Aorta (tissue), 5 donors: ENCODE measurements around the gene POMP. TPM values are rescaled to one million over a fixed set of nuclear protein-coding genes. Genes with fewer than 3 reads are reported as not detected.

ENCODE experiments used
- ATAC-seq: fragments of 200-7000 bp; cut with Tn5 transposase; one replicate; pipeline ENCODE4 v1.9.1; 2022; ENCODE audit warnings: moderate library complexity; ENCODE audit not compliant: low FRiP score
- DNase-seq, 2 donors: peaks; one replicate each; pipeline ENCODE4 v3.0.0-alpha.2; 2020
- H3K27ac ChIP-seq, 2 donors: one replicate each; pipeline ENCODE4 v1.5.1; 2013; ENCODE audit warnings: low read length in 2 of 2, mild to moderate bottlenecking in 2 of 2, moderate library complexity in 2 of 2, control low read depth in 1 of 2, inconsistent platforms in 1 of 2, low read depth in 1 of 2
- H3K27me3 ChIP-seq, 2 donors: one replicate each; pipeline ENCODE4 v1.6.1; 2013; ENCODE audit warnings: control low read depth in 1 of 2, low read length in 1 of 2, mild to moderate bottlenecking in 1 of 2, moderate library complexity in 1 of 2; ENCODE audit not compliant: insufficient read depth in 2 of 2, control insufficient read depth in 1 of 2
- H3K36me3 ChIP-seq, 2 donors: one replicate each; pipeline ENCODE4 v1.6.1; 2013; ENCODE audit warnings: control low read depth in 1 of 2, low read length in 1 of 2, mild to moderate bottlenecking in 1 of 2; ENCODE audit not compliant: insufficient read depth in 2 of 2, control insufficient read depth in 1 of 2
- H3K4me1 ChIP-seq, 2 donors: one replicate each; pipeline ENCODE4 v1.6.1; 2013; ENCODE audit warnings: low read length in 2 of 2, control low read depth in 1 of 2, mild to moderate bottlenecking in 1 of 2, moderate library complexity in 1 of 2; ENCODE audit not compliant: insufficient read depth in 2 of 2, control insufficient read depth in 1 of 2
- H3K4me3 ChIP-seq, 2 donors: one replicate each; pipeline ENCODE4 v1.5.1; 2013; ENCODE audit warnings: low read length in 2 of 2, control low read depth in 1 of 2, mild to moderate bottlenecking in 1 of 2
- H3K9me3 ChIP-seq: one replicate; pipeline ENCODE4 v1.6.1; 2013; ENCODE audit warnings: mild to moderate bottlenecking, low read length; ENCODE audit not compliant: control insufficient read depth
- WGBS, 2 donors: extraction: QIAGEN DNeasy Blood & Tissue Kit; methylation state at CpG; one replicate each; pipeline ENCODE4 v1.1.7; 2013; 5-methylcytosine and 5-hydroxymethylcytosine counted together
- intact Hi-C, 2 donors: fragments of 100-400 bp; cut with DNase I; formaldehyde crosslinking; loops; one replicate each; pipeline versions ENCODE4 v1.14.2 to v1.15.0; 2022
- polyA plus RNA-seq, 2 donors: library from polyadenylated mRNA; stranded (reverse); fragments of 200-250 nt; gene quantifications; one replicate each; pipeline ENCODE4 v1.2.3, GENCODE V29; 2013
- total RNA-seq, 2 donors: library from RNA; stranded (reverse); fragmentation: NEBNext Ultra II Directional; extraction: Animal tissue kit (Norgen Biotek cat#: 25700); gene quantifications; one replicate each; pipeline ENCODE4 v1.2.1, GENCODE V29; 2021
- donor health status: healthy with polysubstance abuse.
- donor health status: Bipolar disorder and iron deficiency.
- donor health status: DM: no; HTN: no; CAD: no.
- donor health status: DM: no; HTN: no; CAD: no.
- donor health status: DM: yes; HTN: yes; CAD: no.

The POMP gene
- total and polyA plus RNA-seq, 4 donors, result 46.7 to 110 (median 64.4) TPM

DNA sequence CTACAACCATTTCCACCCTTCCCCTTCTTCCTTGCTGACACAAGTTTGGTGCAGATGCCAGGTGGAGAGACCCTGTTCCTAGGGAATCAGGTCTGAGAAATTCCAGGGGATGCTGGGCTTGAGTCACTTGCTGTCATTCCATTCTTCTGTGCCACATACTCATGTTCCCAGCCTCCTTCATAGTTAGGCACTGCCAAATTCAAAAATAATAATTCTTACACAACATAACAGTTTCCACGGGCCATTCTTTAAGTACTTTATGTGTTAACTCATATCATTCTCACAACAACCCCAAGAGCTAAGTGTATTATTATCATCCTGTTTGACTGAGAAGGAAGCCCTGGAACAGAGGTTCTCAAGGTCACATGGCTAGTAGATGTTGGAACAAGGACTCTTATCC is 27.1 kb upstream of the POMP start:
- H3K27ac ChIP-seq, result no peak overlapping the region
- H3K9me3 ChIP-seq, result no peaks in the 10 kb centered on the region
- intact Hi-C loops, result no loop called here
- 3 to 23% methylated on average over 1 of the region's 1 CpG for WGBS, 2 donors
- H3K27me3 ChIP-seq, result no peaks in the 10 kb centered on the region
- no peak for DNase-seq
- H3K36me3 ChIP-seq, result no peaks in the 10 kb centered on the region
- H3K4me3 ChIP-seq, result no peak overlapping the region
- no peaks in the 10 kb centered on the region for H3K4me1 ChIP-seq
- ATAC-seq, result no peak

DNA sequence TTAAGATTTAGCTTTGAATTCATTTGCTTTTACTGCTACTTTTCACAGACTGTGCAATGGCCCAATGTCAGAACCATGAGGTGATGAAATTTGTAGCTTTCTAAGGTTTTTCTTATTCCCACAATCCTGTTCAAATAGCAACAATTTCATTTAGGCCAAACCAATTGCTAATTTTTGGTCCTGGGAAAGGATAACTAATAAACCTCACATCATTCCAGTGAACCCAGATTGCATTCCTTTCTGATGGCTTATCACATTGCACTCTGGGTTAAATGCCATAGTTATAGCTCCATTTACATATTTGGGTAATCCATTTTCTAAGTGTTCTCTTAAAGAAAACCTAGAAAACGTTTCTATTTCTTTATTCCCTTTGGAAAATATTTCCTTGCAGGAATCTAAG is 22.9 kb upstream of the POMP start:
- no peaks in the 10 kb centered on the region for H3K36me3 ChIP-seq
- no peaks in the 10 kb centered on the region for H3K27me3 ChIP-seq
- no peak for DNase-seq
- H3K4me3 ChIP-seq, result no peak overlapping the region
- WGBS, 2 donors, result 12 to 14% methylated on average over 1 of the region's 1 CpG
- ATAC-seq, result no peak
- no peak overlapping the region for H3K27ac ChIP-seq
- intact Hi-C loops, result loop anchor here in 1 of 2 donors (2.0 kb wide), 1 partner anchor 311 kb away; no protein-coding TSS in a partner anchor
- H3K9me3 ChIP-seq, result no peaks in the 10 kb centered on the region
- H3K4me1 ChIP-seq, result no peaks in the 10 kb centered on the region

DNA sequence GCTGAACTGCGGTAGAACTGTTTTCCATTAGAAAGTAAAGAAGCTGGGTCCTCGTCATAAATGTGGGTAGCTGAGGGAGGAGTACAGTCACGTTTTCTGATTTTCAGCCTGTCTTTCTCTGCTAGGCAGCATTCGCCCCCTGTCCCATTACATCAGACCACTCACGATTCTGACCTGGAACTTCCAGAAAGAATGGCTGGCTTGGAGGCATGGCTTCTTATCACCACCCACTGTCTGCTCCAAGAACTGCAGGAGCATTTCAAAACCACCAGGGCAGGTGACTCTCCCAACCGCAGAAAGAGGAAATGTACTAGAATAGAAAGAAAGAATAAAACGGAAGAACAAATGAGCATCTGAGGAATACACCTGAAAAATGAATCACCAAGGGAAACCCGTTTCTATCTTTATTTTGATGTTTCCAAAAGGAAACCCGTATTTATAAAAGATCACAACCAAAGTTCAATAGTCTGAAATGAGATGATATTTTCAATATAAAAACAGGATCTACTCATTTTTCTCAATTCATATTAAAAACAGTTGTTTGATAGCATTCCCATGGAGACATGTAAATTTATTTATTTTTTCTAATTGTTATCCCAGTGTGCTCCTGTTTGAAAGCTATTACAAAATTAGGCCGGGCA is 22.1 kb upstream of the POMP start:
- no peak overlapping the region for H3K27ac ChIP-seq
- intact Hi-C loops, result loop anchor here in 1 of 2 donors (2.0 kb wide), 1 partner anchor 312 kb away; no protein-coding TSS in a partner anchor
- DNase-seq (no peak), ATAC-seq (peak; percentile 77)
- H3K36me3 ChIP-seq, result no peaks in the 10 kb centered on the region
- H3K4me1 ChIP-seq, result no peaks in the 10 kb centered on the region
- 45 to 46% methylated on average over 10 of the region's 10 CpGs for WGBS, 2 donors
- no peaks in the 10 kb centered on the region for H3K9me3 ChIP-seq
- H3K4me3 ChIP-seq, result no peak overlapping the region
- H3K27me3 ChIP-seq, result no peaks in the 10 kb centered on the region

DNA sequence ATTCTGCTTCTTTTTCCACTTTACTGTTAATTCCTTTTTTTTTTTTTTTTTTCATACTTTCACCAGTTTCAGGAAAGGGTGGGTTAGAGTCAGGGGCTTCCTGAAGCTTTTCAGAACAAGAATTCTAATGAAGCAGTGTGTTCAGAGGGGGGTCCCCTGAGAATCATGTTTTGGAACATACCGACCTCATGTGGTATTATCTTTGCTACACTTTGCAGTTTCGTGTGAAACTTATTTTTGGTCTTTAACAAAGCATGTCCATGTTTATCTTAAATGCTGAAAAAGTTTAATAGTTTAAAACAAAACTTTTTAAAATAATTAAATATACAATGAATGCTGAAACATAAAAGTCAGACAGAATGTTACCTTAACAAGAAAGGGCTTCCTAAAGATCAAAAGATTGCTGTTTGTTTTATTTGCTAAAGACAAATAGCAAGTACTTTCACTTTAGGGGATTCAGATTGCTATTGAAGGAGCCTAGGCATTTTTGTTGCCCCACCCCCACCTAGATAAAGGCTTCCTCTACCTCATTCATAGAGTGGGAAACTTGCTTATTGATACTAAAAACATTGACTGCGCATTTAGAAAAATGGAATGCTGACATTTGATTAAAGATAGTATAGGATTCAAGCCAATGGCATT is 21.1 kb upstream of the POMP start:
- H3K27ac ChIP-seq, result no peak overlapping the region
- WGBS, 2 donors, result 23 to 32% methylated on average over 3 of the region's 3 CpGs
- ATAC-seq, result no peak
- intact Hi-C loops, result loop anchor here in 1 of 2 donors (2.0 kb wide), 1 partner anchor 313 kb away; no protein-coding TSS in a partner anchor
- DNase-seq, result no peak
- H3K4me1 ChIP-seq, result no peaks in the 10 kb centered on the region
- no peaks in the 10 kb centered on the region for H3K27me3 ChIP-seq
- no peak overlapping the region for H3K4me3 ChIP-seq
- H3K36me3 ChIP-seq, result no peaks in the 10 kb centered on the region
- no peaks in the 10 kb centered on the region for H3K9me3 ChIP-seq

DNA sequence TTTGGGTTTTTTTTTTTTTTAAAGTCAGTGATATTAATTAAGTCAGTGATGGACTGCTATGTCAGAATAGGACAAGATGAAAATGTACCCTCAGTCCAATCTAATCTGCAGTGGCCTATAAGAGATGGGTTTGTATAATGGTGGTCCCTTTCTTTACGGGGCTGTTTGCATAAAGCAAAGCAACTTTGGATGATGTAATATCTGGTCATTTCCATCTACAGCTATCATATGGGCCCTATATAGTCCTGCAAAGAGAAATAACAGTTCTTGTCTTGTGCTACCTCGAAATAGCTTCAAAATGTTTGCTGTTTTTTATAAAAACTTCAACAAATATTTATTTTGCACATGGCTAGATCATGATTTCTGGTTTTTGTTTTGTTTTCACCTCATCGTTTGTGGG is 20.2 kb upstream of the POMP start:
- DNase-seq (no peak), ATAC-seq (no peak)
- H3K4me3 ChIP-seq, result no peak overlapping the region
- H3K27ac ChIP-seq, result no peak overlapping the region
- H3K4me1 ChIP-seq, result no peaks in the 10 kb centered on the region
- intact Hi-C loops, result no loop called here
- no peaks in the 10 kb centered on the region for H3K36me3 ChIP-seq
- no peaks in the 10 kb centered on the region for H3K9me3 ChIP-seq
- whole genome bisulfite sequencing, 2 donors, result 91 to 93% methylated on average over 3 of the region's 3 CpGs
- no peaks in the 10 kb centered on the region for H3K27me3 ChIP-seq

DNA sequence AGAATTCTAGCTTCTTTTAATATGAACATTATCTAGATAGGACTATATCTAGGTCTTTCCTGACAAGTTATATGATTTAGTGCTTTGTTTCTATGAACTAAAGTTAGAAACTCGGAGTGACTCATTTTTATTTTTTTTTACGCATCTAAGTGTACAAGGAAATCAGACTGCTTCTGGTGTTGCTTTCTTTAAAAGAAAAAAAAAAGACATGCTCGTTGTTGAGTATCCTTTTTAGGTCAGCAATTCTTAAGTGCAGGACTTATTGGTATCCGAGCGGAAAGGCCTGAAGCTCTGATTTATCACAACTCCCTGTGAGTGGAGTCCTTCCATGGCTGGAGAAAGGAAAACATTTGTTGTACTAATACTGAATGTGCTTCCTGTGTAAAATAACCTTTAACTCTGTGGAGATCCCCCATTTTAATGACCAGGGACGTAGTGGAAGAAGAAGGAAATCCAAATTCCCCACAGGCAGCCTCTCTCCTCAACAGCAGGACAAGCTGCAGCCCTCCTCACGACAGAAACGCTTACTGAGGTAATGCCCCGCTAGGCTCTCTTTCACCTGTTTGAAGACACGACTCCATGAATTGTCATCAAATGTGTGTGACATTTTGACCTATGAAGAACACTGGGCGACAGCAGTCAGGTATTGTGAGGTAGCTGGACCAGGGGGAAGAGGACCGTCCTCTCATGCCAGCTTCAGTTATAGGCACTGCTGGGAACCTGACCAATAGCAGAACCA is 17.9 kb upstream of the POMP start:
- intact Hi-C loops, result loop anchor here in 1 of 2 donors (10.0 kb wide), 1 partner anchor 1186 kb away; the partner anchor contains the start of gene MTIF3
- WGBS, 2 donors, result 47 to 53% methylated on average over 12 of the region's 12 CpGs
- ATAC-seq, result peak; percentile 54

DNA sequence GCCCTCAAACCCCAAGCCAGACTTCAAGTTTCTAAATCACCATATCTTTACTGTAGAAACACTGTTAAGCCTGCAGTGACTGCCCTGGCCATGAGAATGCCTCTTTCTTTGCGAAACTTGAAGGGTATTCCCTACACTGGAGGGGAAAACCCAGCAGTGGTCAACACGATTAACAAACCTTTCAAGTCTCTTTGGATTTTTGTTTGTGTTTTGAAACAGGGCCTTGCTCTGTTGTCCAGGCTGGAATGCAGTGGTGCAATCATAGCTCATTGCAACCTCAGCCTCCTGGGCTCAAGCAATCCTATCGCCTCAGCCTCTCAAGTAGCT is 17.4 kb upstream of the POMP start:
- H3K4me3 ChIP-seq, result no peak overlapping the region
- H3K4me1 ChIP-seq, result no peaks in the 10 kb centered on the region
- H3K27me3 ChIP-seq, result no peaks in the 10 kb centered on the region
- no peak for DNase-seq
- H3K36me3 ChIP-seq, result no peaks in the 10 kb centered on the region
- no peak overlapping the region for H3K27ac ChIP-seq
- H3K9me3 ChIP-seq, result no peaks in the 10 kb centered on the region
- intact Hi-C loops, result loop anchor here in 1 of 2 donors (10.0 kb wide), 1 partner anchor 1187 kb away; the partner anchor contains the start of gene MTIF3
- no peak for ATAC-seq
- WGBS, 2 donors, result 85% methylated on average over 3 of the region's 3 CpGs

More for the DNA sequence above, 17.9 kb upstream of the POMP start:
- no peaks in the 10 kb centered on the region for H3K27me3 ChIP-seq
- H3K9me3 ChIP-seq, result no peaks in the 10 kb centered on the region
- H3K27ac ChIP-seq, result no peak overlapping the region
- no peaks in the 10 kb centered on the region for H3K36me3 ChIP-seq
- no peak for DNase-seq
- no peaks in the 10 kb centered on the region for H3K4me1 ChIP-seq
- no peak overlapping the region for H3K4me3 ChIP-seq

DNA sequence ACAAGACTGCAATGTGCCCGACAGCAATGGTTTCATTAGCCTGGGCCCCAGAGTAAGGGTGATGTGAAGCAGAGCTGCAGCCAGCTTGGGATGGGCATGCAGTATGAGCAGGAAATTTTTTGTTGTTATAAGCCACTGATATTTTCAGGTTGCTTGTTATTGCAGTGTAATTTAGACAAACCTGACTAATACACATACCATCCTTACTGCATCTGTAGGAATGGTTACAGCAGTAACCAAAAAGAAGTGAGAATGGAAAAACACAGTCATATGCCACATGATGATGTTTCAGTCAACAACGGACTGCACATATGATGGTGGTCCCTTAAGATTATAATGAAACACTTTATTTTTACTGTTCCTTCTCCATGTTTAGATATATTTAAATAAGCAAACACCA is 8.6 kb upstream of the POMP start:
- ATAC-seq (no peak), DNase-seq (no peak)
- H3K27me3 ChIP-seq, result no peaks in the 10 kb centered on the region
- no peaks in the 10 kb centered on the region for H3K36me3 ChIP-seq
- intact Hi-C loops, result no loop called here
- no peaks in the 10 kb centered on the region for H3K4me1 ChIP-seq
- 90 to 93% methylated on average over 2 of the region's 2 CpGs for WGBS, 2 donors
- H3K4me3 ChIP-seq, result no peak overlapping the region
- no peak overlapping the region for H3K27ac ChIP-seq
- H3K9me3 ChIP-seq, result no peaks in the 10 kb centered on the region
